OCI-M2 (cell line): ENCODE data around the gene SORCS2.

Source experiments
- DNase-seq: peaks from one replicate; lab custom pipeline; 2025; ENCODE audit not compliant: unreplicated experiment; lab: John Stamatoyannopoulos, UW

The SORCS2 gene

GRCh38 chr4:7746351-7747061 lies 554.2 kb downstream of the SORCS2 start:
- DNase-seq, result no peak

- DNase-seq, result no peak
Measured at GRCh38 chr4:7747062-7747385, 554.7 kb downstream of the SORCS2 start.

- DNase-seq, result no peak
Measured at GRCh38 chr4:7747566-7747965, 555.2 kb downstream of the SORCS2 start.

GRCh38 chr4:7750523-7750922 lies 558.2 kb downstream of the SORCS2 start:
- DNase-seq, result no peak

GRCh38 chr4:7750972-7751371 lies 558.6 kb downstream of the SORCS2 start:
- DNase-seq, result no peak

- DNase-seq, result no peak
Measured at GRCh38 chr4:7752649-7753048, 560.3 kb downstream of the SORCS2 start.

- no peak for DNase-seq
Measured at GRCh38 chr4:7753271-7753670, 560.9 kb downstream of the SORCS2 start.

GRCh38 chr4:7753931-7754465 lies 561.7 kb downstream of the SORCS2 start:
- no peak for DNase-seq

- no peak for DNase-seq
Measured at GRCh38 chr4:7754565-7755262, 562.4 kb downstream of the SORCS2 start.

GRCh38 chr4:7755561-7755960 lies 563.2 kb downstream of the SORCS2 start:
- no peak for DNase-seq

GRCh38 chr4:7756071-7756470 lies 563.7 kb downstream of the SORCS2 start:
- DNase-seq, result no peak

- no peak for DNase-seq
Measured at GRCh38 chr4:7756561-7757355, 564.4 kb downstream of the SORCS2 start.

GRCh38 chr4:7757501-7758471 lies 565.4 kb downstream of the SORCS2 start:
- no peak for DNase-seq

GRCh38 chr4:7758476-7758875 lies 566.1 kb downstream of the SORCS2 start:
- DNase-seq, result no peak

- DNase-seq, result no peak
Measured at GRCh38 chr4:7759216-7759615, 566.9 kb downstream of the SORCS2 start.

- no peak for DNase-seq
Measured at GRCh38 chr4:7759635-7760034, 567.3 kb downstream of the SORCS2 start.

- DNase-seq, result no peak
Measured at GRCh38 chr4:7760228-7760627, 567.9 kb downstream of the SORCS2 start.

- no peak for DNase-seq
Measured at GRCh38 chr4:7760706-7761105, 568.4 kb downstream of the SORCS2 start.

- DNase-seq, result no peak
Measured at GRCh38 chr4:7761312-7761711, 569.0 kb downstream of the SORCS2 start.

GRCh38 chr4:7761720-7762119 lies 569.4 kb downstream of the SORCS2 start:
- DNase-seq, result no peak
